Small intestine (tissue), 7 donors: ENCODE data around the gene PHTF1. TPM values are rescaled to one million over a fixed set of nuclear protein-coding genes. Genes with fewer than 3 reads are reported as not detected.

ENCODE experiments used
- DNase-seq, 2 donors: peaks; one replicate each; pipeline versions ENCODE4 v3.0.0 to v3.0.0-alpha.2; 2013
- FAIRE-seq: peaks from 2 replicates; lab custom pipeline; 2012; peaks lifted over from hg19 to GRCh38; lab: Jason Lieb, UNC
- H3K27ac ChIP-seq, 3 donors: one replicate each; pipeline ENCODE4 v1.5.1; 2013; ENCODE audit warnings: low read length in 2 of 3, mild to moderate bottlenecking in 2 of 3, control low read depth in 1 of 3, inconsistent platforms in 1 of 3, low read depth in 1 of 3, moderate library complexity in 1 of 3
- H3K27me3 ChIP-seq, 3 donors: one replicate each; pipeline ENCODE4 v1.6.1; 2013; ENCODE audit warnings: low read length in 3 of 3, inconsistent platforms in 1 of 3; ENCODE audit not compliant: control insufficient read depth in 3 of 3, insufficient read depth in 3 of 3
- H3K36me3 ChIP-seq, 3 donors: one replicate each; pipeline ENCODE4 v1.6.1; 2013; ENCODE audit warnings: low read length in 3 of 3, inconsistent platforms in 1 of 3, low read depth in 1 of 3, mild to moderate bottlenecking in 1 of 3, moderate library complexity in 1 of 3; ENCODE audit not compliant: control insufficient read depth in 3 of 3, insufficient read depth in 2 of 3
- H3K4me1 ChIP-seq, 3 donors: one replicate each; pipeline ENCODE4 v1.6.1; 2013; ENCODE audit warnings: low read length in 2 of 3, inconsistent platforms in 1 of 3, low read depth in 1 of 3, mild to moderate bottlenecking in 1 of 3, moderate library complexity in 1 of 3; ENCODE audit not compliant: control insufficient read depth in 3 of 3, insufficient read depth in 2 of 3
- H3K4me3 ChIP-seq, 3 donors: one replicate each; pipeline ENCODE4 v1.5.1; 2013; ENCODE audit warnings: low read length in 3 of 3, control low read depth in 1 of 3, inconsistent platforms in 1 of 3, low read depth in 1 of 3, mild to moderate bottlenecking in 1 of 3, moderate library complexity in 1 of 3
- H3K9me3 ChIP-seq, 2 donors: one replicate each; pipeline ENCODE4 v1.6.1; 2013; ENCODE audit warnings: low read depth in 1 of 2, low read length in 1 of 2; ENCODE audit not compliant: control insufficient read depth in 2 of 2, insufficient read depth in 1 of 2
- WGBS, 3 donors: extraction: QIAGEN DNeasy Blood & Tissue Kit; methylation state at CpG; one replicate each; pipeline ENCODE4 v1.1.7; 2013; 5-methylcytosine and 5-hydroxymethylcytosine counted together
- polyA plus RNA-seq, 4 donors: library from polyadenylated mRNA; stranded (reverse) in 3 of 4; unstranded in 1 of 4; fragments of 200-250 nt in 3 of 4; fragments of 120-200 nt in 1 of 4; gene quantifications; one replicate each; pipeline versions ENCODE4 v1.2.1 to v1.2.3, GENCODE V29; 2013
- donor health status: healthy with polysubstance abuse.
- donor health status: control.
- donor health status: control.
- donor health status: Bipolar disorder and iron deficiency.
- donor health status: healthy.

Gene PHTF1
- polyA plus RNA-seq, 4 donors = 0.67 to 6.7 (median 3.9) TPM

GRCh38 chr1:113653741-113654140 lies 105.5 kb downstream of the PHTF1 start:
- Histone ChIP-seq H3K27ac (no peak overlapping the region), H3K27me3 (no peaks in the 10 kb centered on the region), H3K4me1 (no peaks in the 10 kb centered on the region), H3K9me3 (no peaks in the 10 kb centered on the region), H3K4me3 (no peak overlapping the region), H3K36me3 (peaks cover 0 to 10% (median 4%) of the 10 kb centered on the region in 3 donors)
- 92 to 95% (median 93%) methylated on average over 5 of the region's 5 CpGs for WGBS, 3 donors
- DNase-seq (no peak), FAIRE-seq (no peak)

- FAIRE-seq = no peak
- H3K36me3 ChIP-seq = peaks cover 0 to 14% (median 4%) of the 10 kb centered on the region in 3 donors
- no peak overlapping the region for H3K27ac ChIP-seq
- H3K4me3 ChIP-seq = no peak overlapping the region
- no peaks in the 10 kb centered on the region for H3K27me3 ChIP-seq
- DNase-seq = no peak
- no peaks in the 10 kb centered on the region for H3K4me1 ChIP-seq
- H3K9me3 ChIP-seq = no peaks in the 10 kb centered on the region
Measured at GRCh38 chr1:113652771-113653170, 106.5 kb downstream of the PHTF1 start.

DNA sequence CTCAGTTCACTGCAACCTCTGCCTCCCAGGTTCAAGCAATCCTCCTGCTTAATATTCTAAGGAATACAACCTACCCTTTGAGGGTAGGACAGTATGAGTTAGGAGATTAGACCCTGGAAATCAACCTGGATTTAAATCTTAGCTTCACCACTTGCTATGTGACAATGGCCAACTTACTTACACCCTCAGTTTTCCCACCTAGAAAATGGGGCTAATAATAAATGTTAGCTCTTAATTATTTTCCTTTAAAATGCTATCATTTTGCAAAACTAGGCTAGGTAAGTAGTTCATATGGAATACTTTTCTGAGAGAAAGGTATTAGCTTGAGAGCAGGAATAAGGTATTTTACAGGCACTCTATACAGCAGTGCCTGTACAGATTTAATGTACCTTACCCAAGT lies 110.8 kb downstream of the PHTF1 start:
- H3K27ac ChIP-seq = no peak overlapping the region
- no peak for DNase-seq
- H3K36me3 ChIP-seq = peaks cover 0 to 17% (median 6%) of the 10 kb centered on the region in 3 donors
- no peak for FAIRE-seq
- no peaks in the 10 kb centered on the region for H3K9me3 ChIP-seq
- no peaks in the 10 kb centered on the region for H3K27me3 ChIP-seq
- H3K4me3 ChIP-seq = no peak overlapping the region
- H3K4me1 ChIP-seq = no peaks in the 10 kb centered on the region

DNA sequence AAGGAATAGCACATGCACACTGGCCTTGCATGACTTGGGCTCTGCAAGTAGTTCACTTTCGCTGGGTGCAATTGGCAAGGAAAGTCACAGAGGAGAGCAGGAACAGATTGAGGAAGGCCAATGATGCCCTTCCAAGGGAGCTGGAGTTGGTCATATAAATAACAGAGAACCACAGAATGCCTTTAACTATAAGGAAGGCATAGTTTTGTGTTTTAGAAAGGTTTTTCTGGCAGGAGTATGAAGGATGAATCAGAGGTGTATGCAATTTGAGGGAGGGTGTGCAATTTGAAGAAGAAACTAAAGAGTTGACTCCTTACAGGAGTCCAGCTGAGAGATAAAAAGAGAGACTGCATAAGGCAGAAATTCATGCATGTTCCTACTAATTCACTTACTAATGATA lies 112.1 kb downstream of the PHTF1 start:
- FAIRE-seq = no peak
- WGBS, 3 donors = 94 to 100% (median 96%) methylated on average over 1 of the region's 1 CpG
- H3K27me3 ChIP-seq = no peaks in the 10 kb centered on the region

More for the DNA sequence above, 112.1 kb downstream of the PHTF1 start:
- H3K9me3 ChIP-seq = no peaks in the 10 kb centered on the region
- peaks cover 0 to 14% (median 6%) of the 10 kb centered on the region in 3 donors for H3K36me3 ChIP-seq
- DNase-seq = no peak
- no peak overlapping the region for H3K4me3 ChIP-seq
- H3K27ac ChIP-seq = no peak overlapping the region
- no peaks in the 10 kb centered on the region for H3K4me1 ChIP-seq

Other genes with a start within 250 kb of the PHTF1 start
- 10 to 100 TPM in 1 of 4 donors, 1 to 10 TPM in 3; 4.7 to 19.5 (median 6.1) TPM for gene RSBN1, start 53.0 kb upstream of the PHTF1 start, polyA plus RNA-seq
- gene PTPN22, start 112.2 kb upstream of the PHTF1 start, polyA plus RNA-seq = 10 to 100 TPM in 2 of 4 donors, 1 to 10 TPM in 2; 2.0 to 20.1 (median 8.4) TPM
- gene BCL2L15, start 128.1 kb upstream of the PHTF1 start, polyA plus RNA-seq = 100 to 1,000 TPM in 2 of 4 donors, 10 to 100 TPM in 2; 14.8 to 214 (median 132) TPM
- gene AP4B1, start 145.3 kb upstream of the PHTF1 start, polyA plus RNA-seq = 10 to 100 TPM; 12.4 to 33.8 (median 15.0) TPM
- 1 to 10 TPM in 3 of 4 donors, under 1 TPM in 1; 0.45 to 5.8 (median 3.2) TPM for gene DCLRE1B, start 145.8 kb upstream of the PHTF1 start, polyA plus RNA-seq
- gene HIPK1, start 169.8 kb upstream of the PHTF1 start, polyA plus RNA-seq = 10 to 100 TPM in 3 of 4 donors, 1 to 10 TPM in 1; 9.5 to 30.0 (median 10.8) TPM
- 10 to 100 TPM in 2 of 4 donors, 1 to 10 TPM in 2; 2.2 to 34.1 (median 12.5) TPM for gene OLFML3, start 220.0 kb upstream of the PHTF1 start, polyA plus RNA-seq